GM18909 (cell line): ENCODE measurements around the gene ELF5.

Source experiments
- ATAC-seq: cut with Tn5 transposase; IDR thresholded peaks from one replicate; pipeline ENCODE4 v1.9.1; 2021; ENCODE audit warnings: mild to moderate bottlenecking; ENCODE audit not compliant: unreplicated experiment, poor library complexity

The ELF5 gene

DNA sequence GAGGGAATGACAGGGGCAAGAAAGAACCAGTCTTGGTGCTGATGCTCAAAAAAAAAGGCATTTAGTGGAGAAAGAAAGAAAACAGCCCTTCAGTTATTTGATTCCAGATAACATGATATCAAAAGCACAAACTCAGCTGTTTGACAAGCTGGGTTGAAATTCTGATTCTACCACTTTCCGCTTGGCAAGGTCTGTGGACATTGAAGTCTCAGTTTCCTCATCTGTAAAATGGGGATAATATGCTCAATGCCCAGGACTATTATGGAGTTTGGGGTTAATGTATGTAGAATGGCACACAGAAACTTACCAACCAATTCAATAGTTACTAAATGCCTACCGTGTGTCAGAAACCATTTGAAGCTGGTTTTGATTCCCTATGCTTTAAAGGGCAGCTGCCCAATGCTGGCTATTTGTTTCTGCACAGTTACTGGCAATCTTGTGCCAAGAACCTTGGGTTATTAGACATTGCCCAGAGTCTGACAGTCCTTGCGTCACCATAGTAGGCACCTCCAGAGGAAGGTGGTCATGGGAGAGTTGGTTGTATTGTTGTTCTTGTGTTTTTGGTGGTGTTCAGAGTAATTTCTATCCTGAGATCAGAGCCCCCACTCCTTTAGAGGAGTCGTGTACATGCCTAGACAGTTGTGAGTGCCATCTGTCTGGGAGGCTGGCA is 19.5 kb downstream of the ELF5 start:
- no peak for ATAC-seq

DNA sequence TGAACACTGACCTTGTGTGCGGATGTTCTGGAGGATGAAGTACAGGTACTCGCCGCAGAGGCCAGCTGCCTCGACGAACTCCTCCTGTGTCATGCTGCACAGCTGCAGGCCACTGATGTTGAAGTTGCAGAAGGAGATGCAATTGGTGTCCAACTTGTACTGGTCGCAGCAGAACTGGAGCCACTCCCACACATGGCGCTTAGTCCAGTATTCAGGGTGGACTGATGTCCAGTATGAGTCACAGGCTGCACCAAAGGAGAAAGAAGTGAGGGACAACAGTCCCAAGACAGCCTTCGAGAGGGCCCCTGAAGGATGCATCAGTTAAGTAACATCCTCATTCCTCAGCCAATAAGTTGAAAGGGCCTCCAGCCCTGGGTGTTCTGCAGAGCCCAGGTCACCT is 20.1 kb downstream of the ELF5 start:
- no peak for ATAC-seq

DNA sequence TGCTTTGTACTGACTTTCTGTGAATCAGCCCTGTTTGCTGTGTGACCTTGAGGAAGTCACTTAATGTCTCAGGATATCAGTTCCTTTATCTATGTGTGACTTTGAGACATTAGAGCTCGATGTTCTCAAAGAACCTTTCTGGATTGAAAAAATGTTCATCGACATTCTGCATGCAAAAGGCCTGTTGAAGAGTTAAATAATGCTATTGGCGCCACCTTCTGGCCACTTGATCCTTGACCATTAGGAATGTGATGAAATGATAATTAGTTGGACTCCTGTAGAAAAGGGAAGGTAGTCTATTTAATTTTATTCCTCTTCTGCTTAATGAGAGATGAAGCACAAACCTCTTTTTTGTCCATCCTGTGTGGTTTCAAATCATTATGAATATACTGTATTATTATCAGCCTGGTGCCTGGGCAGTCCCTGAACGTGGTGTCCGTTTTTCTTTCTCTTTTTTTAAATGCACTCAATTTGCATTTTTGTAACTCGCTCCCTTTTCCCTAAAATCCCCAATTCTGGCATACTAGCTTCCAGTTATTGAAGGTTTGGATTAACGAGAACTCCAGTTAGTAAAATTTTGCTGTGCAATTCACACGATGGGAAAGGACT is 20.7 kb downstream of the ELF5 start:
- ATAC-seq = no peak

DNA sequence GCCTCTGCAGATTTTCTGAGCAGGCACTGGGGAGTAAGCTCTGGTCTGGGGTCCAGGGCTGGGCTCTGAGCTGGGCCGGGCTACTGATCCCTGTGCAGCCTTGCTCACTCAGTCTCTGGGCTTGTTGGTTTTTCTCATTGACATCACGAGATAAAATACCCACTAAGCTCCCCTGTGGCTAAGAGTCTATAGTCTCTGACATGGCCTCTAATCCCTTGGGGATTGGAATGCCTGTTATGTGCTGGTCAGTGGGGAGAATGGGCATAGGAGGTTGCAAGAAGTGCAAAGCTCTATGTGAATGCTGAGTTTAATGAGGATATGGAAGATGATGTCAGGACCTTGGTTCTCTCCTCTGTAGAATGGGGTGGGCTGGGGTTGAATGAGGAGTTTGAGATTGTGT is 23.3 kb downstream of the ELF5 start:
- no peak for ATAC-seq

DNA sequence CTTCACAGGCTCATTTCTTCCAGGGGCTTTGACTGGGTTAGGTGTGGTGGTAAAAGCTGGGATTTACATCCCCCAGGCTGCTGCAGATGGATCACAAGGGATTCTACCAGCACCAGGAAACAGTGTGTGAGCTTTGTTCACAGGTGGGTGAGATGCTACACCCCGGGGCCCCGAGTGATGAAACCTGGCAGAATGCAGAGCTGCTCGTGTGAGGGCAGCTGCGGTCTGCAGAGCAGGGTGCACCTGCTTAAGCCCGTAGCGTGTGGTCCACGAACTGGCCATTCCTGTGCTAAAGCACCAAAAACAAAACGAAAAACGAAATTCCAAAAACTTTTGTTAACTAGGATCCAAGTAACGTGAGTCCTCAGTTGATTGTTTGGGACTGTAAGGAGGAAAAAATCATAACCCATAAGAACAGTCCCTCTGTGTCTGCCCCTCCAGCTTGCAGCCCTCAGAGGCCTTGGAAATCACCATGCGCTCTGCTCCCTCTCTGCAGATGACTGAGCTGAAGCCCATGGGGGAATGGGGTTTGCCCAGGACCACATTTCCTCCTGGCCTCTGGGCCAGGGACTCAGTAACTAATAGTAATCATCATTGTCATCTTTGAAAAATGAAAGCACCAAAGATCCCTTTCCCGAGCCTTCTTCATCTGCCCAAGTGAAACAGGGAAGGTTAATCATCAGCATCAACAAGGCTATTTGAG is 24.6 kb downstream of the ELF5 start:
- ATAC-seq = no peak

DNA sequence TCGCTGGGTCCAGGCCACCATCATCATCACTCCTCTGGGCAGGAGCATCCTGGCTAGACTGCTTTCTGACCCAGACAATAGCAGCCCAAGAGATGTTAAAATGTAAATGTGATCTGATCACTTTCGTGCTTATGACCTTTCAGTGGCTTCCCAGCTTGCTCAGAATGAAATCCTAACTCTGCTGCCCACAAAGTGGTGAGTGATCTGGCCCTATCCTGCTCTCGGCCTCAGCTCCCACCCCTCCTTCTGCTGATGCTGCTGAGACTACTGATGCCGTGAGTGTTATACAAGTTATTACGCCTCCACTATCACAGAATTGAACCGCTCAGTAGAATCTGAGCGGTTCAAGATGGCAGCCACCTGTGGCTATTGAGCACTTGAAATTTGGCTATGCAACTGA is 26.2 kb downstream of the ELF5 start:
- no peak for ATAC-seq

DNA sequence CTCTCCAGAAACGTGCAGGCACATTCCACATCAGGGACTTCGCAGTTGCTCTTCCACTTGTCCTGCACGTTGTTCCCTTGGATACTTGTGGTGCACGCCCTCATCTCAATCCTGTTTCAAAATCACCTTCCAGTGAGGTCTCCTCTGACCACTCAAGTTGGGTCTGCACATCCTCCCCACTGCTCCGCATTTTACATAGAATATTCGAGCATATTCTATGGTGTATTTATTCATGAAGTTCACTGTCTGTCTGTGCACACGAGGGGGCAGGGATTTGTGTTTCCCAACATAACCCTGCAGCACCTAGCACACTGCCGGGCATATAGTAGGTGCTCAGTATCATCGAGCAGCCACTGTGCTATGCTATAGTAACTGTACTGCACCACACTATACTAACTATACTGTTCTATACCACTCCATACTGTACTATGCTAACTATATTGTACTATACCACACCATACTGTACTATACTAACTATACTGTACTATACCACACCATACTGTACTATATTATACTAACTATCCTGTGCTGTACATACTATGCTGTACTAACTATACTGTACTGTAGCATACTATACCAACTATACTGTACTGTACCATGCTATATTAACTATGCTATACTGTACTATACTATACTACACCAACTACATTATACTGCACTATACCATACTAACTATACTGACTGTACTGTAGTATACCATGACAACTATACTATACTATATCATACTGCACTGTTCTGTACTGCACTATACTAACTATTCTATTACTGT is 30.3 kb downstream of the ELF5 start:
- no peak for ATAC-seq

DNA sequence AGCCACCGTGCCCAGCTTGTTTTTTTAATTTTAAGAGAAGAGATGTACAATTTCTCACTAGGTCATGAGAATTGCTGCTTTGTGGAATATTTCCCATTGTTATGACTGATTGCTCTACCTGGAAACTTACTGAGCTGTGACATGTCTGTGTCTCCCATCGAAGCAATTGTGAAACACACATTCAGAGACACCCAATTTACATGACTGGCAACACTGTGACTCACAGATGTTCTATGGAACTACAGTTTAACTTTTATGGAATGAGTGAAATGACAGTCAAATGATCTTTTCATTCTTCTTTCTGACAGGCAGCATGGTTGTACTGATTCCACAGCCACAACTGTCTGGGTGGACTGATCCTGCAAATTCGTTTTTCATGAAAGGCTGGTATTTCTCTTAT is 32.3 kb downstream of the ELF5 start:
- no peak for ATAC-seq

DNA sequence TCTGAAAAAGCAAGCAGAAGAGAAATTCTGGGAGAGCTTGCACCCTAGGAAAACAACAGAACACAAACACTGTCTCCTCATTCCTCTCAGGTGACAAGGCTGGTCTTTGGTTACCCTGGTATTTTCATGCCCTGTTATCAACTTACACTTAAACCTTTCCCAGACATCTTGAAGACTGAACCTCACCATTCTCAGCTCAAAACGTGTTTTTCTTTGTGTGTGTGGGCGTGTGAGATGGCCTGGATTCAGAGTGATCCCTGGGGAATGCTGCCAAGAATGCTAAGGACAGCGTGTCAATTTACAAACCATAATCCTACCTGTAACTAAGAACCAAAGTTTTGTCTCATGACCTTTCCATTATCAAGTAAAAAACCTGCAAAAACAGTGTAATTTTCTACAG is 33.3 kb downstream of the ELF5 start:
- ATAC-seq = no peak

DNA sequence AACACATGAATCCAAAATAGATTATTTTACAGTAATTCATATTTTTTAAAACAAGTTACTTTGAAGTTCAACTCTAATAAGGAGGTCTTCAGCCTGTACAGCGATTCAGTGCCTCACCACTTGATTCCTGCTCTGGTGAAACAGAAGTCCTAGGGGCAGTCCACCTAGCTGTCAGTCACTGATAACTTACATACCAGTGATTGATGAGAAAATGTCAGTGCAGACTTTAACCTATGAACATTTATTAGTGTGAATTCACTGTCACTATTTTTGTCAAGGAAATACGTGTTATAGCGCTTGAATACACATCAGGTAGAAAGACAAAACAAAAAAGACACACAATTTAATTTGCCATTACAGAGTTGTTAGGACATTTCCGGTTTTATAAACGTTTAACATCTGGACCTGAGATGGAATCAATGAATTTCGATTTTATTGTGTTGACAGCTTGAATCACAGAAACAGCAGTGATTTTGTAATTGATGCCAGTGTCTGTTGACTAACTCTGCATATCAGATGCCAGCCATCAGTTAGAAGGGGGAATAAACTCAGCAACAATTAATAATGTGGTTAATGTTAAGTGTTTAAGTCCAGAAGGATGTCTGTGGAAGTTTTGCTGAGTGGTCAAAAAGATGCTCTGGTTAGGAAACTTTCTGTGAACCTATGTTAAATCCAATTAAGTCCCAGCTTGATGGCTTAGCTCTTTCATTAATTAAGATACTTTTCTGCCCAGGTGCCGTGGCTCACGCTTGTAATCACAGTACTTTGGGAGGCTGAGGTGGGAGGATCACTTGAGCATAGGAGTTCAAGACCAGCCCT is 34.5 kb downstream of the ELF5 start:
- ATAC-seq = no peak

DNA sequence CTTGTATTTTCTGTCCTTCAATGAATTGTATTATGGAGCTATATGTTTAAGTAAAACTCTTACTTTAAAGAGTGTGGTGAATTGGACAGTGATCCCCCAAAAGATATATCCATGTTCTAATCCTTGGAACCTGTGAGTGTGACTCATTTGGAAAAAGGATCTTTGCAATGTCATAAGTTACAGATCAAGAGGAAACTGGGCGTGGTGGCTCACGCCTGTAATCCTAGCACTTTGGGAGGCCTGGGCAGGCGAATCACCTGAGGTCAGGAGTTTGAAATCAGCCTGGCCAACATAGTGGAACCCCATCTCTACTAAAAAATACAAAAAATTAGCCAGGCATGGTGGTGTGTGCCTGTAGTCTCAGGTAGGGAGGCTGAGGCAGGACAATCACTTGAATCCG is 36.7 kb downstream of the ELF5 start:
- no peak for ATAC-seq

DNA sequence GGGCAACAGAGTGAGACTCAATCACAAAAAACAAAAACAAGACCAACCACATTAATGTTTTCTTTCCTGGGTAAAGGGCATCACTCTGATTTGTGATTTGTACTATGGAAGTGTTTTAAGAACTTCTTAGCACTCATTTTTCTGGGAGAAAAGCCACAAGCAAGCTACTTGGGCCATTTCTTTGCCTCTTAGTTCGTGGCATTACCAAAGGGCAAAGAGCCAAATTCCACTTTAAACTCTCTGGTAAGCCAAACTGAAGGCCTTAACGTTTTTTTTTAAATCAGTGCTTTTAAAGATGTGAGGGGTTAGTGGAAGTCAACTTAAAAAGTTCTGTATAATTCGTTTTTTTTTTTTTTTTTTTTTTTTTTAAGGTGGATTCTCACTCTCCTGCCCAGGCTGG is 37.9 kb downstream of the ELF5 start:
- no peak for ATAC-seq

DNA sequence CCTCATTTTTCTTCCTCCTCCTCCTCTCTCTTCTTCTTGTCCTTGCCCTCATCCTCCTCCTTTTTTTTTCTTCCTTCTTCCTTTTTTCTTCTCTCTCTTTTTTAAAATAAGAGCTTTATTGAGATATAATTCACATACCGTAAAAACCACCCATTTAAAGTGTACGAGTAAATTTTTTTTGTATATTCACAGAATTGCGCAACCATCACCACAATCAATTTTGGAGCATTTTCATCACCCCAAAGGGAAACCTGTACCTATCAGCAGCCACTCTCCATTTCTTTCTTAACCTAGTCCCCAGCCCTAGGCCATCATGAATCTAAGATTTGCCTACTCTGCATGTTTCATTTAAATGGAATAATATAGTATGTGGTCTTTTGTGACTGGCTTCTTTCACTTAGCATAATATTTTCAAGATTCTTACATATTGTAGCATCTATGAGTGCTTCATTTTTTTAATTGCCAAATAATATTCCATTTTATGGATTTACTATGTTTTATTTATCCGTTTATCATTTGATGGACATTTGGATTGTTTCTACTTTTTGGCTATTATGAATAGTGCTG is 39.9 kb downstream of the ELF5 start:
- ATAC-seq = no peak

DNA sequence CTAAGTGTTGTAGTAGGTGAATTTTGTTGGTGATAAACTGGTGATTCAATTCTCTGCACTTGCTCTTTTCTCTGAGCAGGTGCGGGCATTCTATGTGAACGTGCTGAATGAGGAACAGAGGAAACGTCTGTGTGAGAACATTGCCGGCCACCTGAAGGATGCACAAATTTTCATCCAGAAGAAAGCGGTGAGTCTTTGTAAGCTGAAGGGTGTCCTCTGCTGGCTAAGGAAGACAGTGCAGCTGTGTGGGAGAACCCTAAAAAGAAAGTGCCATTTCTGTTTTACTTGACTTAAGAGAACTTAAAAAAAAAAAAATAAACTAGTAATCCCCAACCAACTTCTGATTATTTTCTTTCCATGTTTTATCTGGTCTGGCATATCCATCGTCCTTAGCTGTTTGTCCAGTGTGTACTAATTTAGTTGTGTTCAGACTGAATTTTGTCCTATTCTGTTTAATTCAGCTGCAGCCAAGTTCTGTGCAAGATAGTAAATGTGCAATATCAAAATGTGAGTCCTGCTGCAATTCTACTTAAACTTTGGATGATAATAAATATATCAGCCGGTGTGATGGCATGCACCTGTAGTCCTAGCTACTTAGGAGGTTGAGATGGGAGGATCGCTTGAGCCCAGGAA is 45.3 kb downstream of the ELF5 start:
- no peak for ATAC-seq

DNA sequence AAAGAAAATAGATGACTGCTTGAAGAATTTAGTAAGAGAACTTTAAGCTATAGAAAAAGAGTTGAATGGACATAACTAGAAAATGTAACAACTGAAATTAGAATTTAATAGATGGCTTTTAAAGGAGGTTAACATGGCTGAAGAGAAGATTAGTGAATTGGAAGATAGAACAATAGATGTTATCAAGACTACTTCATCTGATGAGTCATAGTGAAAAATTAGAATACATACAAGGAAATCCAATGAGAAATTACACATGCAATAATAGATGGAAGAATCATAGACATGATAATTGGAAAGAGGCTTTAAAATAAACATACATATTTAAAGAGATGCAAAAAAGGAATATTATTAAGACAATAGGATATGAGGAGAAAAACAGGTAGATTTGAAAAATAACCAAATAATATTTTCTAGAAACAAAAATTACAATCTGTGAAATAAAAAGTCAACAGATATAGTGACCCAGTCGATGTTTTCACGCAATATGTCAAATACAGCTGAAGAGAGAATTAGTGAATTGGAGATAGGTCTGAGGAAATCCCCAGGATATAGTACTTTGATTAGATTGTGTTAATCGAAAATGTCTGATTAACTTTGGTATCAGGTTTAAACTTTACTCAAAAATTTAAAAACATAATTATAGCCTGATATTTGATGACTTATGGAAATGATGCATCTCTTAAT is 46.6 kb downstream of the ELF5 start:
- ATAC-seq = no peak

DNA sequence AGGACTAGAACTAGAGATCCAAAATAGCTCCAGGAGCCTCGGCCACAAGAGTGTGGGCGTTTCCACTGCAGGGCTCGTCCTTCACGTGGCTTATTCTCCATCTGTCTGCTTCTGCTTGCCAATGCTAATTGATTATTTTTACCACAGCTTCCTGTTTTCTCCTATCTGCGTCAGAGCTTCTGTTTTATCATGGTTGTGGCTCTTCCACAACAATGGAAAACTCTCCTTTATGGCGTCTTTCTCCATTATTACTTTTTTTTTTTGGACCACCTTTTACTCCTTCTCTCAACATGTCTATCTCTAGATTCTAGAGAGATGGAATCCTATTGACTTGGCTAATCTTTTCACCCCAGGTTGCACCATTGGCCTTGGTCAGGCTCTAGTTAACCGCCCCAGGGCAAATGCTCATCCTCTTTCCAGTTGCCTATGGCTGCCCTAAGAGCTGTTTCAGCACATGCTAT is 49.0 kb downstream of the ELF5 start:
- ATAC-seq = no peak

DNA sequence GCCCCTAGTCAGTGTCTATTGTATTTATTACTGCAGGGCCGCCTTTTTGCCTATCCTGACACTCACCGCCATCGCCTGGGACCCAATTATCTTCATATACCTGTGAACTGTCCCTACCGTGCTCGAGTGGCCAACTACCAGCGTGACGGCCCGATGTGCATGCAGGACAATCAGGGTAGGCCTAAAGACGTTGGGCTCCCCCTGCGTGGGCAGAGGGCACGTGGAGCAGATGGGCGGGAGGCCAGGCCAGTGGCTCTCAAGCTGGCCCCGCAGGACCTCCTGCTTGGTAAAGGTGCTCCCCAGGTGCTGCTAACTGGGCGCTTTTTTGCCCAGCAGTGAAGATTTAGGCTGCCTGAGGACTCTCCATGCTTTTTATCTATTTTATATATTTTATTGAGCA is 52.4 kb downstream of the ELF5 start:
- no peak for ATAC-seq

DNA sequence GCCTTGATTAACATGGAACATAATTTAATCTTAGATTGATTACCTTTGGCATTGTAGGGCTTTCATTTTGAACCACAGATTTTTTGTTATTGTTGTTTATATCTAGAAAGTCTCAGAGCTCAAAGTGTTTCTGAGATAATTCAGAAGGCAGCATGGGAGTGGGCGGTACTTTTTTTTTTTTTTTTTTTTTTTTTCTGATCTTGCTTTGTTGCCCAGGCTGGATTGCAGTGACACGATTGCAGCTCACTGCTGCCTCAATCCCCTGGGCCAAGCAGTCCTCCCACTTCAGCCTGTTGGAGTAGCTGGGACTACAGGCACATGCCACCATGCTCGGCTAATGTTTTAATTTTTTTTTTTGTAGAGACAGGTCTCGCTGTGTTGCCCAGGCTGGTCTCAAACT is 53.3 kb downstream of the ELF5 start:
- ATAC-seq = no peak
